Lower leg skin (tissue), 4 donors: ENCODE measurements around the gene GAB1. TPM values are rescaled to one million over a fixed set of nuclear protein-coding genes. Genes with fewer than 3 reads are reported as not detected.

Experiments
- DNase-seq, 2 donors: peaks; one replicate each; pipeline ENCODE4 v3.0.0-alpha.2; 2019; ENCODE audit warnings: low spot score in 2 of 2
- H3K4me3 ChIP-seq: fragments of 200-600 bp; sonication (generic); 2 replicates; pipeline ENCODE4 v1.5.1; 2017; ENCODE audit warnings: mild to moderate bottlenecking, low read depth; ENCODE audit not compliant: poor library complexity, severe bottlenecking
- CTCF ChIP-seq, 3 donors: fragments of 450-650 bp; IDR thresholded peaks; one replicate each; pipeline ENCODE4 v1.5.1; 2016; ENCODE audit warnings: antibody characterized with exemption in 3 of 3, mild to moderate bottlenecking in 3 of 3, moderate library complexity in 2 of 3
- POLR2A ChIP-seq, 2 donors: fragments of 450-650 bp; IDR thresholded peaks; one replicate each; pipeline ENCODE4 v1.6.1; 2016 to 2017; ENCODE audit warnings: antibody characterized with exemption in 2 of 2, mild to moderate bottlenecking in 1 of 2, moderate library complexity in 1 of 2
- WGBS, 2 donors: methylation state at CpG; one replicate each; pipeline ENCODE4 v1.1.5; 2018; 5-methylcytosine and 5-hydroxymethylcytosine counted together
- intact Hi-C: fragments of 100-400 bp; cut with DNase I; formaldehyde crosslinking; loops from one replicate; pipeline ENCODE4 v1.15.0; 2023; ENCODE audit warnings: low total_unique reads
- total RNA-seq, 4 donors: library from RNA; depleted of rRNA; stranded (reverse); fragments of >200 nt; gene quantifications; one replicate each; pipeline ENCODE4 v1.1.0, GENCODE V29; 2016

The GAB1 gene
- total RNA-seq, 4 donors from 2014 or later, result 25.7 to 42.9 (median 37.3) TPM

GRCh38 chr4:143338313-143338712 lies 1.6 kb downstream of the GAB1 start:
- intact Hi-C loops, result no loop called here
- H3K4me3 ChIP-seq, result no peak overlapping the region
- no peak for TF ChIP-seq CTCF (IDR thresholded peaks at IDR 0.05)
- TF ChIP-seq POLR2A (IDR thresholded peaks at IDR 0.05), result no peak
- DNase-seq, result no peak
- WGBS, 2 donors, result 21 to 26% methylated on average over 5 of the region's 5 CpGs

- intact Hi-C loops, result no loop called here
- TF ChIP-seq CTCF (IDR thresholded peaks at IDR 0.05), result no peak
- TF ChIP-seq POLR2A (IDR thresholded peaks at IDR 0.05), result no peak
- H3K4me3 ChIP-seq, result no peak overlapping the region
- 81 to 84% methylated on average over 2 of the region's 2 CpGs for WGBS, 2 donors
- no peak for DNase-seq
Observed at GRCh38 chr4:143339497-143339896, 2.8 kb downstream of the GAB1 start.

- TF ChIP-seq POLR2A (IDR thresholded peaks at IDR 0.05) (no peak), CTCF (IDR thresholded peaks at IDR 0.05) (no peak)
- WGBS, 2 donors, result 85 to 96% methylated on average over 2 of the region's 2 CpGs
- no peak for DNase-seq
- no peak overlapping the region for H3K4me3 ChIP-seq
- intact Hi-C loops, result no loop called here
Observed at GRCh38 chr4:143341186-143341755, 4.6 kb downstream of the GAB1 start.

GRCh38 chr4:143343276-143343831 lies 6.7 kb downstream of the GAB1 start:
- TF ChIP-seq CTCF (IDR thresholded peaks at IDR 0.05) (no peak), POLR2A (IDR thresholded peaks at IDR 0.05) (no peak)
- WGBS, 2 donors, result 76 to 80% methylated on average over 3 of the region's 3 CpGs
- H3K4me3 ChIP-seq, result no peak overlapping the region
- DNase-seq, result no peak
- intact Hi-C loops, result no loop called here

GRCh38 chr4:143344041-143344440 lies 7.4 kb downstream of the GAB1 start:
- intact Hi-C loops, result no loop called here
- 76 to 80% methylated on average over 7 of the region's 7 CpGs for WGBS, 2 donors
- TF ChIP-seq CTCF (IDR thresholded peaks at IDR 0.05), result no peak
- H3K4me3 ChIP-seq, result no peak overlapping the region
- DNase-seq, result no peak

GRCh38 chr4:143344774-143345173 lies 8.1 kb downstream of the GAB1 start:
- no peak for DNase-seq
- H3K4me3 ChIP-seq, result no peak overlapping the region
- TF ChIP-seq CTCF (IDR thresholded peaks at IDR 0.05), result no peak
- TF ChIP-seq POLR2A (IDR thresholded peaks at IDR 0.05), result no peak
- 45 to 50% methylated on average over 4 of the region's 4 CpGs for WGBS, 2 donors
- intact Hi-C loops, result no loop called here
